ENCODE data around the gene ZNF618.

ZNF618 gene

DNA sequence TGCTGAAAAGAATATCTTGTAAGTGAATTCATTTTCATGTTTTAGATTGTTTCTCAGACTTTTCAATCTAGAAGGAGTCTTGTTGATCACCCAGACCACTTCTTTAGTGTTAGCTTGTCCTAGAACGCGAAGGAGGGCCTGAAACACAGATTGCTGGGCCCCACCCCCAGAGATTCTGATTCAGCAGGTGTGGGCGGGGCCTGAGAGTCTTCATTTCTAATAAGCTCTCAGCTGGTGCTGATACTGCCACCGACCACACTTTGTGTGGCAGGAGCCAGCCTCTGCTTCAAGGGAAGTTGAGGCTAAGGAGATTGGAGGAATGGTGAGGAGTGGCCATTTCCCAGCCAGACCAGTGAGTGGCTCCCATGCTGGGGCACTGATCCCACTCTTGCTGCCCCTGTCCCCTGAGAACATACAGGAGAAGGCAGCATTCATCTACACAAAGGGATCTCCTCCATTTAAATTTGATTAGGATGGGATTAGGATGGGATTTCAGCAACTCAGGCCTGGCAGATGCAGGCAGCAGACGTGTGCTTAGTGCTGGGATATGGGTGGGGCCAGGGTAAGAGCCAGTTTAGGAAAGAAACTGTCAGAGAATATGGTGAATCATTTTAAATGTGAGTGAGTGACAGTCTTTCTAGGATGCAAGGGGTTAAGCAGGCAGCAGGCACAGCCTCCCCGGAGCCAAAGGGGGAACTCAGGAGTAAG lies 35.9 kb downstream of the ZNF618 start:
- no peak for DNase-seq (ENCODE audit: low spot score)

DNA sequence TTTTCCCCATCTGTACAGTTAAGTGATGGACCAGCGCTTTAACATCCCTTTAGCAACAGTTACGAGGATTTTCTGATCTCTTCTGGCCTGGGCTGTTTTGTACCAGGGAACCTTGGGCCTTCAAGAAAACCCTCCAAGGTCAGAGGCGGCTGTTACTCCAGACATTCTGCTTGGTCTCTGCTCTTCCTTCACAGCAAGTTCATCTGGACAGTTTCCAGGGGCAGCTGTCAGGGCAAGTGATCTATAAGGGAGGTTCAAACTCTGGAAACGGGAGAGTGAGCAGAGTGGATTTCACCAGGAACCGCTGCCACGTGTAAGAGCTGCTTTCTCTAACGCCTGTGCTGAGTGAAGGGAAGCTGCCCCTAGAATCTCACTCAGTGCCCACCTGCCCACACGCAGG lies 36.7 kb downstream of the ZNF618 start:
- no peak for DNase-seq (ENCODE audit: low spot score)

DNA sequence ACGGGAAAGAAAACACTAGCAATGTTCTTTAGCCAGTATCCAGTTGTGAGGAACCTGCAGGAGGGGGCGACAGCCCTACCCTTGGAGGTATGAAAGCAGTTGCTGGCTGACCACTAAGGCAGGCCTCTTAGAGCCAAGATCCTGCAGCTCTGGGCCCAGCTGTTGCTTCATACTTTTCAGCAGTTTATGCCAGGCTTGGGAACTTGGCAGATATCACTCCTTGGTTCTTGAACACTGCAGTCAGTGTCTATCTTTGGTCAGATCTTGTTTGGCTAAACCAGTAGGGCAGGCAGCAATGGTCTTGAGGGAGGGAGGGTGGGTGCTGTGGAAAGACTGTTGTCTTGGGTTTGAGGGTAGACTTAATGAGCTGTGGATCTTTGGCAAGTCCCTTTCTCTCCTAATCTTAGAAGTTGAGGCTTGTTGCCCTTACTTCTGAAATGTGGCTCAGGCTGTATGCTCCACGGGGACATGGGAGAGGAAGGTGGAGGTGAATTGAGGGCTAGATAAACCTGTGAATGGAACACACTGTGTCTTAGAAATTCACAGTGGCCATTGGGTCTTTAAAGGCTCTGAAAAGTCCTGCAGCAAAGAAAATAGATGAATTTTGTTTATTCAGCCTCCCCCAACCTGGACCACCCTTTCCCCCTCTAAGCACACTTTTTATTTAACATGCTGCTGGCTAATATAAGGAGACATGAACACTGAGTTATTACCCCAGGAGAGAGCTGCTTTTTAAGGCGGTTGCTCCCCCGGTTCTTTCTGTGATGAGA lies 37.5 kb downstream of the ZNF618 start:
- peak; percentile 17 for DNase-seq (ENCODE audit: low spot score)

DNA sequence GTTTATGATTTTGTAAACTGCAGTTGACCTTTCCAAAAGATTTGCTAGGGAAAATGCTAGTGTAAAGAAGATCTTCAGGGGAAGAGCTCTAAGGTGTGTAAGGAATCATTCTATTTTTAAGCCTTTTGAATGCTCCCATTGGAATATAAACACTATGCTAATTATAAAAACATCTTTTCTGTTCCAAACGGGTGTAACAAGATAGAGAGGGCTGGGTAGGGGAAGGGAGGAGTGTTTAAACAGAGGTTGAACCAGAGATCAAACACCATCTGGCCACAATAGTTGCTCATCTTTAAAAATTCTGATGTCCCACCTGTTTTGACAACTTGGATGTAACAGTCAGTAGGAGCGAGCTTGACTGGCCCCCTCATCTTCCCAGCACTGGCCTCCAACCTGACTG lies 38.4 kb downstream of the ZNF618 start:
- DNase-seq (ENCODE audit: low spot score): no peak

DNA sequence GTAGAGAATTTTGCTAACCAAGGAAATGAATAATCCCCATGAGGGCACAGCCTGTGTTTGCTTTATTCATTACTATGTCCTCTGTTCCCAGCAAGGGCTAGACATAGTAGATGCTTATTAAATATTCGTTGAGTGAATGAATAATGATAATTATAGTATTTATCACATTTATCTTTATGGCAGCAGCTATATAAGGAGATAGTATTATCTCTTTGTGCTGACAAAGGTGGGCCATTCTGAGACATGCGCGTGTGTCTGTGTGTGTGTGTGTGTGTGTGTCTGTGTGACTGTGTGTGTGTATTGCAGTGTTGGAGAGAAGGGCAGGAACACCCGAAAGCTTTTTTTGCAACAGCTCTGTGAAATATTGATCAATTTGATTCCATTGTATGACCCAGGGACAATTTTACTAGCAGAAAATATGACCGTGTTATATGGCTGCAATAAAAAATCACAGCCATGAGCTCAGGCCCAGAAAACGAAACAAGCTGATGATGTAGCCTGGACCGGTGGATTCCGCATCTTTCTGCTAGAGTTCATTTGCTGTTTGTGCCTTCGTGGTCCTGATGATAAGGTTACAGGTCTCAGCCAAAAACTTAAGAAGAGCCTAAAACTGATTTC lies 39.8 kb downstream of the ZNF618 start:
- no peak for DNase-seq (ENCODE audit: low spot score)

DNA sequence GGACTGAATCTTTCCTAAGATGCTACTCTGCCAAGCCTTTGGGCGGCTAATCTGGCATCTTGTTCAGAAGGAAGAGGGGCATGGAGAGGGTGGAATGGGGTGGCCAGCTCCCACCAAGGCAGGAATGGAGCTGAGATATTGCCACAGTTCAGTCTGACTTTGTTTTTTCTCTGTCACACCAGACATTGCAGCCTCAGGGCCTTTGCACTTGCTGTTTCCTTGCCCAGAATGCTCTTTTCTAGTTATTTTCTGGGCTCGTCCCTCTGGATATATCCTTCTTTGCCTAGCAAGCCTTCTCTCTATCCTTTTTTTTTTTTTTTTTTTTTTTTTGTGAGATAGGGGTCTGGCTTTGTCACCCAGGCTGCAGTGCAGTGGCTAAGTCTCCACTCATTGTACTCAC lies 40.8 kb downstream of the ZNF618 start:
- no peak for DNase-seq (ENCODE audit: low spot score)

DNA sequence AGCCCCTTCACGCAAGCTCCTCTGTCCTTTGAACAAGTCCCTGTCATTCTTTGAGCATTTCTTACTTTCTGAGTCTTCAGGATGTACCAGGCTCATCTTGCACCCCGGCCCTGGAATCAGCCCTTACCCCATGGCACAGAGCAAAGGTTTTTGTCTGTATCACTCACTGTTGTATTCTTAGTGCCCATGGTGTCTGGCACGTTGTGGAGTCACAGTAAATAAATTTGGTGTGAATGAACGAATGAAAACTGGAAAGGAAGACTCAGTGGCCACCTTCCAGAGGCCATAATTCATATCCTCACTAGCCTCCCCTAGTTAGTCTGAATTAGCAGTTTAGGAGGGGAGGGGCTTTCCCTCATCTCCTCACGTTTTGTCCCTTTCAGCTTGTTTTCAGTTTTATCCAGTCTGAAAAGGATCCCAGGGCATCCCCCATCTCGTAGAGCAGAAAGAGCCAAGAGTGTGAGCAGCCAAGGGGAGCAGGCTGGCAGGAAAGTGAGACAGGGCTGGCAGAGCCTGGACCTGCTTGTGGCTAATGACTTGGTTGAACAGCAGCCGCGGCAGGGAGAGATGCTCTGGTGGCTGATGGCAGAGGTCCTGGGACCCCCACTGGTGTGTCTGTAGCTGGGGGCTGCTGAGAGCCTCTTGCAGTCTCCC lies 42.7 kb downstream of the ZNF618 start:
- DNase-seq (ENCODE audit: low spot score): no peak

DNA sequence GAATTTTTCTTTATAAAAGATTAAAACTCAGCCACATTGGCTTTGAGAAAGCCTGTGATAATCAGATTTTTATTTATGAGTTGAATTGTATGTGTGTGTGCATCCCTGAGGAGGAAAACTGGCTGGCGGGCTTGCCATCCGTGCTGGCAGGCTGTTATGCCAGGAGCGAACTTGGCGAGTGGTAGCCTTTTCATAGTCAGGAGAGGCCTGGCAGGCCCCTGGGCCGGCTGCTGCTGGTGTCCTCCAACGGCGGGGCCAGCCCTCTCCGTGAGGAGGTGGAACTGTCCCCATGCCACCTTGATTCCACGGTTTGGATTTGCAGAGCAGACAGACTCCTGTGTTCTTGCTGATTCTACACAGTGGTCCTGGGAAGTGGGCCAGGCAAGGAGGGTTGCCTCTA lies 43.3 kb downstream of the ZNF618 start:
- no peak for DNase-seq (ENCODE audit: low spot score)

DNA sequence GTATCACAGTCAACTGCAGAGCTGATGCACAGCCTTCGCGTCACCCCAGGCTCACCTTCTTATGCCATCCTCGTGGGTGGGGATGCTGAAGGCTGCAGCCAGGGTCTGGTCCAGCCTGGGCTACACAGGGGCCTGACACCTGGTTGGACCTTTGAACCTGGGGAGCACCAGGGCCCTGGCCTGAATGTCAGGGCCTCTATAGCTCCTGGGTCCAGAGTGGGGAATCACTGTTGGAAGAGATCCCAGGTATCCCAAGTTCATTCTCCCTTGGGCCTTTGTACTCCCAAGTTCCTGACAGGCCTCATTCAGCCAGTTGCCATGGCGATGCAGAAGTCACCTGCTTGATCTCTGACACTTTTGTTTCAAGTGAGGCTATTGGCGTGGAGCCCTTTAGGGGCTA lies 43.8 kb downstream of the ZNF618 start:
- DNase-seq (ENCODE audit: low spot score): no peak

DNA sequence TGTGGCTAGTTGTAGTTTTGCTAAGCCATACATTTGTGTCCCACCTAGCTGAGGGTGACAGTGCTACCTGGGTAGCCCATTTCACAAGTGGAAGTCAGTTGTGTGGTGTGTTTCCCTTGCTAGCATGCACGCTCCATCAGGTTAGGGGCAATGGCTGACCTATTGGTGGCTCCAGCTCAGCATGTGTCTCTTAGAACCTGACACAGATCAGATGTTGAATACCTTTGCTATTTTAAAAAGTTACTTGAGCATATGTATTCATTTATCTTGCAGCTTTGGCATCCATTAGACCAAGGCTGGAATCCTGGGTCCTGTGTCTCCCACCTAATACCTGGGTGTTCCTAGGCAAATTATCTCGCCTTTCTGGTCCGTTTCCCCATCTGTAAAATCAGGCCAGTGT lies 44.8 kb downstream of the ZNF618 start:
- no peak for DNase-seq (ENCODE audit: low spot score)

DNA sequence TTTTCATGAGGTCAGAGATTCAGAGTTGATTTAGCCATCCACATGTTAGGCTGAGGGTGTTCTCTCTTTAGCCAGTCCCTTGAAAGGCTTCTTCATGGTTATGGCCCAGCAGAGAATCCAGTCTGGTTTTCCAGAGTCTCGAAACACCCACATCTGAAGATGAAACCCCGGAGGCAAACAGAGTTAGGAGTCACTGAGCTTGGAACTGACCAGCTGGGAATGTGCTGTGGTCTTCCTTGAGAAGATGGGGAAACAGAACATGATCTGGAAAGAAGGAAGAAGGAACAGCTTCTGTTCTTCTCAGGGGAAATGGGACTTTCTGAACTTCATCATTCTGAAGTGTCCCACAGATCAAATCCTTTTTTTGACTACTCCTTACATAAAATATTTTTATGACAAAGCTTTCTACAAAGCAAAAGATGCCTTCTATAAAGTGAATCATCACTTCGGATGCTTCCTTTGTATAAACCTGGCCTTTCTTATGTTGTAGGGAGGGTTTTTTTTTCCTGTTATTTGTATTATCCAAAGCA lies 45.4 kb downstream of the ZNF618 start:
- DNase-seq (ENCODE audit: low spot score): no peak

DNA sequence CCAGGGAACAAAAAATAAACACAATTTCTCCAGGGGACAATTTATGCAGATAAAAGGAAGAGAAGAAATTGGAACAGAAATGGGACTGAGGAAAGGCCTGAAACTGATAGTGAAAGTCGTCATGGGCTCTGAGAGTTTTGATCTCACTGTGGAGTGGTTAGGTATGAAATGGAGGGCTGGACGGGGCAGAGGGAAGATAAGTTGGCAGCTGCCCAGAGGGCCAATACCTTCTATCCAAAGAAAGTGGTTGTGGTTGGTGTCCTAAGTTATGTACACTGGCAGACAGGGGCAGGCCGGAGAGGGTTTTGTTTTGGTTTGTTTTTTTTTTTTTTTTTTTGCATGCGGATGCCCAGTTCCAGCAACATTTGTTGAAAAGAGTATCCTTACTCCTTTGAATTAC lies 46.1 kb downstream of the ZNF618 start:
- no peak for DNase-seq (ENCODE audit: low spot score)

DNA sequence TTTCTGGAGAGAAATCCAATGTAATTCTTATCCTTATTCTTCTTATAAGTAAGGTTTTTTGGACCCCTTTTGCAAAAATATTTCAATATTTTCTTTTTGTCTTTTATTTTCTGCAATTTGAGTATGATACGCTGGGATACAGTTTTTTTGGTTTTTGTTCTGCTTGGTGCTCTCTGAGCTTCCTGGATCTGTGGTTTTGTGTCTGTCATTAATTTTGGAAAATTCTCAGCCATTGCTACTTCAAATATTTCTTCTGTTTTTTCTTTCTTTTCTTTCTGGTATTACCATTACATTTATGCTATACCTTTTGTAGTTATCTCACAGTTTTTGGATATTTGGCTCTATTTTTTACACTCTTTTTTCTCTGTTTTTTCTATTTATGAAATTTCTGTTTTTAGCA lies 50.1 kb downstream of the ZNF618 start:
- DNase-seq (ENCODE audit: low spot score): no peak

DNA sequence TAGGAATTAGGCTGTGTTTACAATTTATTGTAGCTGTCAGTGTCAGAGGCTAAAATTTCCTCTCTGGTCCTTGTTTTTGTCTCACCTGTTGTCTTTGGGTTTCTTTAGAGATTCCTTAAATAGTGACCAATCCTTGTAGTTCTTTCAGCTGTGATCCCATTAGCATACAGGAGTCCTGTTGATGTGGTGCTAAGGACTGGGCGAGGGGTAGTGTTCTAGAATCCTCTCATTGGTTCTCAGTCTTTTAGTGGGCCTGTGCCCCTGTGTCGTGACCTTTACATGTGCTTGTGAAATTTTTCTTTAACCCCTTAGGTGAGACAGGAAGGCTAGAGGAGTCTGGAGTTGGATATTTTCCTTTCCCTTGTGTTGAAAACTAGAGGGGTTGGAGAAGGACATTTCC lies 51.2 kb downstream of the ZNF618 start:
- DNase-seq (ENCODE audit: low spot score): no peak

DNA sequence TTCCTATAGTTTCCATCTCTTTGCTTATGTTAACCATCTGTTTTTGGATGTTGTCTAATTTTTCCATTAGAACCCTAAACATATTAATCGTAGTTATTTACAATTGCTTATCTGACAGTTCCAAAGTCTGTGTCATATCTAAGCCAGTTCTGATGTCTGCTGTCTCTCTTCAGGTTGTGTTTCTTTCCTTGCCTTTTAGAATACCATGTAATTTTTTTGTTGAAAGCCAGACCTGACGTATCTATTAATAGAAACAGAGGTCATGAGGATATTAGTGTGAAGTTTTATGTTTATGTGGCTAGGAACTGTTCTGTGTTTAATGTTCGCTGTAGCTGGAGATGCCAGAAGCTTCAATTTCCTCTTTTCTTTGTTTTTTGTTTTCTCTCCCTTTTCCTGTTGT lies 52.2 kb downstream of the ZNF618 start:
- DNase-seq (ENCODE audit: low spot score): no peak

DNA sequence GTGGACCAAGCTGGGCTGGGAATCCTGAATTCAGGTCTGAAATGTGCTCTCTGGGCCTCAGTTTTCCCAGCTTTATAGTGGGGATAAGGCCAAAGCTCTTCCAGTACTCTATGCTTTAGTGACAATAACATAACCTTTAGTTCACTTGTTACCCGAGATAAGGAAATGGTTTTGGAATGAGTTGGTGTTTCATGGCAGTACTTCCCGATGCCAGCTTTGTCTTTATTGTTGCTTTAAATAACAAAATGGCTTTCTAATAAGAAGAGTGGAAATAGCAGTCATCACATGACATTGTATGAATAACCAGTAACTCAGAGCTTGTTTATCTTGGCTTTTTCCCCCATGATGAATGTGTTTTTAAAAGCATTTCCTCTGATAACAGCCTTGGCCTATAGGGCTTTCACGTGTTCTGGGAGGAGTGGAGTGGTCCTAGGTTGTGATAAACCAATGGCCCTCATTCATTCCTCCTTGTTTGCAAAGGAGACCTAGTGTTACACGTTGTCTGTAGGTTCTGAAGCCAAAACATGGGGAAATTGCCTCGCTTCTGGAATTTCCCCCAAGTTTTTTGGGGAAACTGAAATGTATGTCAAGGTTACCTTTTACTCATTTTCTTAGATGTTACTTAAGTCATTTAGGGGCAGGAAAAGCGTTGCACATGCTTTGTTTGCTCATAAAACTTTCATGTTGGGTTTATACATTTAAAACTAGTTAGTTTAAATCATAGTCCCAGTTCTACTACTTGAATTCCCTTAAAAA lies 53.7 kb downstream of the ZNF618 start:
- no peak for DNase-seq (ENCODE audit: low spot score)

DNA sequence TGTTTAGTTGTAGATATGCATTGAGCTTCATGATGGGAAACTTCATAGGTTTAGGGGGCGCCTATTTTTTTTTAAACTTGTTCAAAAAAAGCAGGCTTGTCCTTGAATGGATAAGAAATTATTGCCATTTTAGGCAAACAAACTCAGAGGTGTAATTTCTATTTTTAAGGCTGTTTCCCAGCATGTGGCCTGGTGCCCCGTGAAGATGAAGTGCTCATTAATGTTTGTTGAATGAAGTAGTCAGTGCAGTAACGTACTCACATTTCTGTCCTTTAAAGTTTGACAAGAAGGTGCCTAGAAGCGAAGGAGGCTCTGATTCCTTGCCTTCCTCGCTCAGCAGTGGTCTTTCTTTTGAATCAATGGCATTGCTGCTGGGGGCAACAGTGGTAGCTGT lies 54.3 kb downstream of the ZNF618 start:
- DNase-seq (ENCODE audit: low spot score): no peak

DNA sequence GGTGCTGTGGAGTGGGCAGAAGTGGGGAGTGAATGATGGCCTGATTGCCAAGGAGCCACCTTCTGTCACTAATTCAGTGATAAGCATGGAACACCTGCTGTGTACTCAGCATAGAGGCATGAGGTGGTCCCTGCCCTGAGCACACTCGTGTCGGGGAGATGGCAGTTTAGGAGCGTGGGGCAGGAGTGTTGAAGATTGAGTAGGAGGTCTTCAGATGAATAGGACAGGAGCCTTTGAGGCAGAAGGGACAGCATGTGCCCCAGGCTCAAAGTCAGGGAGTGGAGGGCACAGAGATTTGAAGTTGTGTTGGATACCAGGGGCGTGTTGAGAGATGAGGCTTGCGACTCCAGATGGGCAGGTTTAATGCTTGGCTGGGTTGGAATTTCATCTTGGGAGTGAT lies 55.0 kb downstream of the ZNF618 start:
- no peak for DNase-seq (ENCODE audit: low spot score)

DNA sequence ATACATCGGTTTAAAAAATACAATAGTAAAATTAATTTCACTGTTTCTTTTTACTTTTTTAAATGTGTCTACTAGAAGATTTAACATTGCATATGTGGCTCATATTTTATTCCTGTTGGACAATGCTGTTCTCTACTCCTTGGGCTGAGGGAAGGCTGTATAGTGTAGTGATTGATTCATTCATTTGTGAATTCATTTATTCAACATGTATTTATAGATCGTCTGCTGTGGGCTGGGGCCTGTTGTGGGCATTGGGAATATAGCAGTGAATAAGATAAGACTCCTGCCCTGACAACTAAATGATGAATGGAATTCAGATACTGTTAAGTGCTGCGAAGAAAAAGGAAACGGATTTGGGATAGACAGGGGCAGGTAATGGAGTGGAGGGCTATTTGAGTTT lies 55.7 kb downstream of the ZNF618 start:
- DNase-seq (ENCODE audit: low spot score): no peak

DNA sequence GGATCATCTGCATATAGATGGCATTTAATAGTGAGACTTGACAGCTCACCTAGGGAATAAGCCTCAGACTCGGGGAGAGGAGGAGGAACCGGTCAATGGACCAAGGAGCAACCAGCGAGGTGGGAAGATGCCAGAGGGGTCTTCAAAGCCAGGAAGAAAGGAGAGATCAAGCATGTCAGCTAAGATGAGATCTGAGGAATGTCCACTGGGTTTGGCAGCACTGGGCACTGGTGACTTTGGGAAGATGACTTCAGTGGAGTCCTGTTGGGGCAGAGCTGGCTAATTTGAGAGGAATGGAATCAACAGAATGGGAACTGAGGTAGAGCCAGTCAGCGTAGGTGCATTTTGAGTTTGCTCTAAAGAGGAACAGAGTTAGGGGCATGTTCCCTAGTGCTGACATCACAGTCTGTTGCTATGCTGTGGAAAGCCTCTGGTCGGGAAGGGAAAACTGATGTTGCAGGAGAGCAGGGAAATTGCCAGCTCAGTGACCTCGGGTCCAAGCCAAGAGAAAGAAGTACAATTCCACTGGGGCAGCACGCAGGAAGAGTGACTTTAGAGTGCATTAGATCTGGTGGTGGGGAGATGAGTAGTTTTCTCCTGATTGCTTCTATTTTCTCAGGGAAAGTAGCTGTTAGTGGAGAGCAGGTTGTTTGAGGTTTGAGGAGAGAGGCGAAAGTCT lies 56.9 kb downstream of the ZNF618 start:
- no peak for DNase-seq (ENCODE audit: low spot score)

DNA sequence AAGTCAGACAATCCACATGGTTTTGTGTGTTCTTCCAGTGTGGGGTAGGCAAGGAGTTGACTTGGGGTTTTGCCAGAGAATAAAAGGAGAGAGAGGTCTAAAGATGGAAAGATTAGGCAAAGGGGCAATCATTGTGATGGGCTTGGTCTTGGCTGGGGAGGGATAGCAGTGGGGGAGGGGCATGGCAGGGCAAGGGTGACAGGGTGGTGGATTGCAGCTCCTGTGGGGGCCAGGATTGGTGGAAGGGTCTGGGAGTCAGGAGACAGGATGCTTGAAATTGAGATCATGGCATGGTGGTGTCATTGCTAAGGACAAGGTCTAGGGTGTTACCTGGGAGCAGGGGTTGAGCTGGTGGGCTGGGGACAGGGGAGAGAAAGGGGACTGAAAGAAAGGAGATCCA lies 57.6 kb downstream of the ZNF618 start:
- DNase-seq (ENCODE audit: low spot score): no peak
